ENCODE measurements around the gene GRHPR.
"Not testable (repeated sequence)": the region's sequence is repeated elsewhere in the genome, so short reads cannot be mapped to it uniquely, and the experiment has no call there.

The GRHPR gene

DNA sequence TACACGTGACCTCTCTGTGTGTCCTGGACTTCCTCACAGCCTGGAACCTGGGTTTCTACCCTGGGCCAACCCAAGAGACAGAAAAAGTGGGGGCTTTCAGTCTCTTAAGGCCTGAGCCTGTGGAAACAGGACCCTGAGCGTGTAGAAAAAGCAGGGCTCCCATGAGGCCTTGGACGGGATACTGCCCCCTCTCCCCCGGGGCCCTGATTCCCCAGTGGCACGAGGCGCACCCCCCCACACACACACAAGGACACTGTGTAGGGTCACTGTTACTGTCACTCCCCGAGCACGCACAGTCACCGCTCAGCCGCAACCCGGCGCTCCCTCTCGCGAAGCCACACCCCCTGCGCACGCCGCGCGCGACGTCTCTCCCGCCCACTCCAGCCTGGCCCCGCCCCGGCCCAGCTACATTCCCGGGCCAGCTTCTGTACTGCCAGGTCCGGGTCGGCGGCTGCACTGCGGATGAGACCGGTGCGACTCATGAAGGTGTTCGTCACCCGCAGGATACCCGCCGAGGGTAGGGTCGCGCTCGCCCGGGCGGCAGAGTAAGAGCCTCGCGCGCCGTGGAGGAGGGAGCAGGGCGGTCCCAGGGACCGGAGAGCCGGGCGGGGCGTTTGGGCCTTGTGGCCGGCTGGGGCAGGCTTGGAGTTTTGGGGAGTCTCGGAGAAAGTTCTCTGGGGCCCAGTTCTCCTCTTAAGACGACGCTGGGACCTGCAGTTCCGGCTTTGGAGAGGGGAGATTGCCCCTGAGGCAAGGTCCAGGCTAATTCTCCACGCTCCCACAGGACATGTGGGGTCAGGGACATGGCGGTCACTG, at the start of gene GRHPR:
Gene GRHPR, plus strand, starts transcription at position 408 of the 816 bp plus-strand sequence. Its CDS starts 55 bp downstream, at position 463.
- DNase-seq: peak; percentile 77

DNA sequence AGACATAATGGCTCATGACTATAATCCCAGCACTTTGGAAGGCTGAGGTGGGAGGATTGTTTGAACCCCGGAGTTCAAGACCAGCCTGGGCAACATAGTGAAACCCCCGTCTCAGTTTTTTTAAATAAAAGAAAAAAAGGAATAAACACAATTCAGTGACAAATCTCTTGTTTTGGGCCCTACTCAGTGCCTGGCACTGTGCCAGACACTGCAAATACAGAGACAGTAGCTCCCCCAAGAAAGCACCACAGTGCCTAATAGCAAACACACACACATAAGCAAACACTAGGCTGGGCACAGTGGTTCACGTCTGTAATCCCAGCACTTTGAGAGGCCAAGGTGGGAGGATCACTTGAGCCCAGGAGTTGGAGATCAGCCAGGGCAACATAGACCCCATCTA, 49.7 kb upstream of the GRHPR start:
- no peak for DNase-seq

DNA sequence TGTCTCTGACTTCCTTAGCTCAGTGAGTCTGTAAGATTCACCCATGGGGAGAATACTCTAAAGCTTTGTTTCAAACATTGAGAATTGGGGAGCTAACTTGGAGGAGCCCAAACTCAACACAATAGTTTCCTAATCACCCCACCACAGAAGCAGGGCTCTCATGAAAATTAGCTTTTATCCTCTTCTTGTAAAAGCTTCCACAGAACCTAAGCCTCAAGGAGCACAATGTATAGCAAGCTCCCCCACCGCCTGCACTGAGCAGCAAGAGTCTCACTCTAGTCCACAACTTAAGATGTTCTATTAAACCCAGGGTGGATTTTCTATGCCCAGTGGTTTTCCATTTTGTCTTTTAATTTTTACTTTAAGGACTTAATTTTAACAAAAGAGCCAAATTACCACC, 48.9 kb upstream of the GRHPR start:
- no peak for DNase-seq

DNA sequence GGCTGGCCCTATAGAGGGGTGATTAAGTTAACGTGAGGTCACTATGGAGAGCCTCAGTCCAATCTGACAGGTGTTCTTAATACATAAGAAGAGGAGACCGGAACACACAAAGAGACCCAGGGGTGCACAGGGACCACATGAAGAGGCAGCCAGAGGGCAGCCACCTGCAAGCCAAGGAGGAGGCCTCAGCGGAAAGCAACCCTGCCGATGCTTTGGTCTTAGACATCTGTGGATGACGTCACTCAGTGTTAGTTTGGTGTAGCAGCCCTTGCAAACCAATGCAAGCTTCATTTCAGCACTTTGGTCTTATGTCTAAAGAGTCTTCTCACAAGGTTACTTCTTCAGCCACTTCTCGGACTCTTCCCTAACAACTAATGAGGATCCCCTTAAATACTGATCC, 47.6 kb upstream of the GRHPR start:
- DNase-seq: no peak

DNA sequence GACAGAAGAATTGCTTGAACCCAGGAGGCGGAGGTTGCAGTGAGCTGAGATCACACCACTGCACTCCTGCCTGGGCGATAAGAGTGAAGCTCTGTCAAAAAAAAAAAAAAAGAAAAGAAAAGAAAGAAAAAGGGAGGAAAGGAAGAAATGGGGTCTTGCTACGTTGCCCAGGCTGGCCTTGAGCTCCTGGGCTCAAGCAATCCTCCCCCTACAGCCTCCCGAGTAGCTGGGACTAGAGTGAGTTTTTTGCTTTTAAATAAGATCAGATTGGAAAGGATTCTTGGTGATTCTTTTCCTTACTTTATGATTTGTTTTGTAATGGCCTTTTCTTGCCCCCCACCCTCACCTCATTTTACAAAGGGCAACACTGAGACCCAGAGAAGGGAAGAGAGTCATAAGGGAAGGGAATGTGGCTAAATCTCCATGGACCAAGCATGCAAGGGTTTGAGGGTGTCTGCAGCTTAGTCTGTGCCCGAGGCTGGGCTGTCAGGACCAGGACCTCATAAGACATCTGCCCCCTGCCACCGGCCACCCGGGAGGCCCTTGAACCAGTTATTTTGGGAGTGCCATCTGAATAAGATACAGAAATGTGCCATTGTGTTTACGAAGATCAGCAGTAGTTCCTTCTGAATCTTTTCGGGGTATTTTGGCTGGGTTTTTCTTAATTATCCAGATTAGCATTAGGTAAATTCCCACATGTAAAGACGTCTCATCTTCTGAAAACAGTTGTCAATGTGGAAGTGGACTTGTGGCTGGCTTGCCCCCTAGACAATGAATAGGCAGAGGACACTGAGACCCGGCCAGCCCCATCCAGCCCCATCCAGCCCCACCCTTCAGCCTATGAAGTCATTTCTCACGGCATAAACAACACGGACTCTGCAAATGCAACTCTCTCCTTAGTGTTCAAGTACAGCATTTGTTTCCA, 44.5 kb upstream of the GRHPR start:
- no peak for DNase-seq

DNA sequence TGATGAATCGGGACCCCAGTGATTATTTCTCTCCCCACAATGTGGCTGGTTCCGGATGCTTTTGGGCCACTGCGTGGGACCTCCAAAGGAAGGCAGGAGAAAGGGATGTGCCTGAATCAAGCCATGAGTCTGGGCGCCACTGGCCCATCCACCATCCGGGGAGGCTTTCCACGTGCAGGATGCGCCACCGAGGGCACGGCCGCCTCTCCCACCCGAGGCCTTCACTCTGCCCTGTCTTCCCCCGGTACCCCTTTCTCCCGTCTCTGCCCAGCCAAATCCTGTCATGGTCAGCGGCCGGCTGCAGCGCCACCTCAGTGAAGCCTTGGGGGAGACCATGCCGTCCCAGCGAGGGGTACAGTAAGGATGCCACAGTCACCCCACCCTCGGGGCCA, 43.9 kb upstream of the GRHPR start:
- no peak for DNase-seq

DNA sequence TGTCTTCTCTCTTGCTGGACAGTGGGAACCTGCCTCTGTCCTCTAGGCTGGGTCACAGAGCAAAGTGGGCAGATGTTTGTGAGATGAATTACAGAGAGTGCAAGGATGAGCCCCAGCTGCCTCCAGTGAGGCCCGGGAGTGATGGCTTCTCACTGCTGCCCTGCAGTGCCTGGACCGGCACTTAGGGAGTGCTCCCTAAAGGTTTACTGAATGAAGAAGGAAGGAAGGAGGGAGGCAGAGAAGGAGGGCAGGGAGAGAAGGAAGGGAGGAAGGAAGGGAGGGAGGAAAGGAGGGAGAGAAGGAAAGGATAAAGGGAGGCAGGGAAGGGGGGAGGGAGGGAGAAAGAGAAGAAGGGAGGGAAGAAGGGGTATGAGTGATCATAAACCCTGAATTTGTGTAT, 42.7 kb upstream of the GRHPR start:
- DNase-seq: no peak

DNA sequence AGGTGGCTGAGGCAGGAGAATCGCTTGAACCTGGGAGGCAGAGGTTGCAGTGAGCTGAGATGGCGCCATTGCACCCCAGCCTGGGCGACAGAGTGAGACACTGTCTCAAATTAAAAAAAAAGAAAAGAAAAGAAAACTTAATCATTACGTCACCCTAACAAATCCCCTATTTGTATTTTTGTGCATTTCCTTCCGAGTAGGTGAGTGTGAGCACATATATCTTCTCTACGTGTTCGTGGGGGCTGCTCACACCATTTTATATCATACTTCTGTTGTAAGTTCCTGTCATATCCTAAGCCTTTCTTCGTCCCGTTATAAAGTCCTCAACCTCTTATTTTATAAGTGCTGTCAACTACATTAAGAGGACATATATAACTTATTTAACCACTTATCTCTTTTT, 41.9 kb upstream of the GRHPR start:
- DNase-seq: no peak

DNA sequence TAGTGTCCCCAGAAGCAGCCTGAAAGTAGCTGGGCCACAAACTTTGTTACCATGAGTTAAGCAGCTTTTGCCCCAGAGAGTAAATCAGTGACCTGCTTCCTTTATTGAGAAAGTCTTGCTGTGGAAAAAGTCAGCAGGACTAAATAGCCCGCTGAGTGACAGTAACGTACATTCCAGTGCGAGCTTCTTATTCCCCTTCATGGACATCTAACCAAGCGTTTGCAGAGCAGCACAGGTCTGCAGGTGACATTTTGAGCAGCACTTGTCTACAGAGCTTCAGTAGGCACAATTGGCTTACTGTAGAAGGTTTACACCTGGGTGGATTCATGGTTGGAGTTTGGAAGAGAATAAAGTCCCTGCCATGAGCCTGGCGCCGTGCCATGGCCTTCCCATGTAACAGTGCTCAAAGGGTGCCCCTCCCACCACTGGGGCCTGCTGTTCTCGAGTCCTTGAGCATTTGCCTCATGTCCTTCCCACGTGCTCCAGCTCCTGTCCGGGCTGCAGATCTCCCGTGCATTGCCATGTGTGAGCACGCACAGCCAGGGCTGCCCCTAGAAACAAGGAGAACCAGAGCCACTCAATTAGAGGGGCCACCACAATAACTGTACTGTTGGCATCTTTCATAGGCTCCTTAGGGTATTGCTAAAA, 41.3 kb upstream of the GRHPR start:
- DNase-seq: no peak

DNA sequence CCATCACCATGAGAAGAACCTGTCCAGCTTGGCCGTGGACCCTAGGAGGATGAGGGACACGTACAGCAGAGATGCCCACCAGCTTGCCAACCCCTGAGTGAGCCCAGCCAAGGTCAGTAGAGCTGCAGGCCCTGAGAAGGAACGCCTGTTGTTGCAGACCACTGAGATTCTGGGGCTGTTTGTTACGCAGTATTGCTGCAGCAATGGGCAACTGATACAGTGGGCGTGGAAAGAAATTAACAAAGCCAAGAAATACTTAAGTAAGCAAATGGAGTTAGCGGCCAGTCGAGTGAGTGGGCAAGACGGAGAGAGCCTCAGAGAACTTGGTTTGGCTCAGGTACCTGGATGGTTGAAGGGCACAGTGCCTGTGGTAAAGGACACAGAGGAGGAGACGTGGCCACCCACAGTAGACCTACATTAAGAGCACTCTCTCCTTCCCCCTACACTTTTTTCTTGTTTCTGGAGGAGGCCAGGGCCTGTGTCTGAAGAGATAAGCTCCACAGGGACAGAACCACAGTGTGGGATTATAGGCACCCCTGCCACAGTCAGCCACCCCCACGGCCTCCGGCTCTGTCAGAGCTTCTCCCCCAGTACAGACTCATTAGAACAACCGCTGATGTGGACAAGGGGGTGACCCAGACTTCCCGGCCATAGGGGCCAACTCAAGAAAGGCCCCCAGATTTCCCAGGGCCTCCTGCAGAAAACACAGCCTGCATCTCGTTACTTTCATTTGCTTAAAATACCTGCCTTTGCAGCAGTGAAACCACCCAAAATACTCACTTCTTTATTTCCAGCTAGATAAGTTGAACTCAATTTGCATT, 40.1 kb upstream of the GRHPR start:
- no peak for DNase-seq

DNA sequence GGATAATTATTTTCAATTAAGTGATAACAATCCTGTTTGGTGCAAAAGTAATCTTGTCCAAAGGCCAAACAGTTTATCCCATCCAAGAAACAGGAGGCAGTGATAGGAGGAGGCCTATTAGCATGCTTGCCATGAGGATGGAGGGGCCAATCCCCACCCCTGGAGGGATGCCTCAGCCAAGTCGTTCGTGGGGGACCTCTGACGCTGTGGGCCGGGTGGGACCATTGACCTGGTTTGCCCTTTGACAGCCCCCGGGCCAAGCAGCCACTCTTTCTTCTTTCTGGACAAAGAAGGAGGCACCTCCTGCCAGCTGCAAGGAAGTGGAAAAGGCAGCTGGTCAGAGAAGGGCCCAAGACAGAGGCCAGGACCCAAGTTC, 39.5 kb upstream of the GRHPR start:
- DNase-seq: no peak

DNA sequence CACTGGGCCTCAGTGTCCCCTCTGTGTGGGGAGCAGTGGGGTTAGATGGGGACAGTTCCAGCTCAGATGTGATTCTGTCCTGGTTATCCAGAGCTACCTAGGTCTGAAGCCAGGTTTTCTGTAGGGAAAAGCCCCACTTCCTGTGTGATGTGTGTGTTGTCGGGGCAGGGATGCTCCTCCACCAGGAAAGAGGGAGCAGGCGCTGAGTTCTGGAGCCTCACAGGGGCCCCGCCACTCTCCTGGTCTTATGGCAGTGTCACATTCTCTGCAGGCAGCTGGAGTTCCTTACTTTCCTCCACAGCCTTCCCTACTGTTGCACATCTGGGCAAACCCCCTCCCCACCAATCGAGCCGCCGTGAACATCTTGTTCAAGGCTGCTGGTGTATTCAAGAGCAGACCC, 39.1 kb upstream of the GRHPR start:
- no peak for DNase-seq

DNA sequence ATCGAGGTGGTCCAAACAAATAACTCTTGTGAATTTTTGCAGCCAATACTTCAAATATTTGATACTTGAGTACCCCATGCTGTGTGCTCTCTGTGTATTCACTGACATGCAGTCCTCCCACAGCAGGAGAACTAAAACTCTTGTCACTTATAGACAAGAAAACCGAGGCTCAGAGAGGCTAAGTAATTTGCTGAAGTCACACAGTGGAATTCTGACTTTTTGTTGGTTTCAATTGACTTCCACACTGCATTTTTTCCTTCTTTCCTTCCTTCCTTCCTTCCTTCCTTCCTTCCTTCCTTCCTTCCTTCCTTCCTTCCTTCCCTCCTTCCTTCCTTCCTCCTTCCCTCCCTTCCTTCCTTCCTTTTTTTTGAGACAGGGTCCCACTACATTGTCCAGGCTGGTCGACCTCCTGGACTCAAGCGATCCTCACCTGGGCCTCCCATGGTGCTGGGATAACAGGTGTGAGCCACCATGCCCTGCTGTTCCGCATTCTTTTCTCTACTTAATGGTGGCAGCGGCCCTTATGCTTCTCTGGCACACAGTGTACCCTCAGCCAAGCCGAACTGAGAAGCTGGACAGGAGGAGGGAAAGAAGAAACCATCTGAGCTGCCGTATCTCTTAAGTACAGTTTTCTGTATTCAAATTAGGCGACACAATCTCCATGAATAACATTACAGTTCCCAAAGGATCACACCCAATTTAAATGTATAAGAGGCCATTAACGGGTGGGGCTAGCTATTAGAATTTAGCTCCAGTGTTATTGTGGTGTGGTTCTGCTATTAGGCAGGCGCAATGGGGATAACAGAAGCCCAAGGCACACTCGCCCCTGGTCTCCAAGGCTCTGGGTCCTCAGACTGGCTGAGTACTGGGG, 38.4 kb upstream of the GRHPR start:
- peak; percentile 69 for DNase-seq

DNA sequence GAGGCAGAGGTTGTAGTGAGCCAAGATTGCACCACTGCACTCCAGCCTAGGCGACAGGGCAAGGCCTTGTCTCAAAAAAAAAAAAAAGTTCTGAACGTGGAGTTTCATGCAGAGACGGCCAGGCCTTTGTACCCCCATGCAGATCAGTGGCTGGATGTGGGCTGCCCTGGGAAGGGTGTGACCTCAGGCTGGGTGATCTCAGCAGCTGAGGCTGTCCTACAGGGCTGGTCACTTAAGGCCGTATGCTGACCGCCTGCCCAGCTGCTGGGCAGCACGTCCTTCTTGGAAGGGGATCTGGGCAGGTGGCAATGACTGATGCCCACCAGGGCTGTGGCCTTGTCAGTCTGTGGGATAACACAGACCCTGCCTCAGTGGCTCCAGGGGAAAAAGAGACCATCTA, 37.2 kb upstream of the GRHPR start:
- no peak for DNase-seq

DNA sequence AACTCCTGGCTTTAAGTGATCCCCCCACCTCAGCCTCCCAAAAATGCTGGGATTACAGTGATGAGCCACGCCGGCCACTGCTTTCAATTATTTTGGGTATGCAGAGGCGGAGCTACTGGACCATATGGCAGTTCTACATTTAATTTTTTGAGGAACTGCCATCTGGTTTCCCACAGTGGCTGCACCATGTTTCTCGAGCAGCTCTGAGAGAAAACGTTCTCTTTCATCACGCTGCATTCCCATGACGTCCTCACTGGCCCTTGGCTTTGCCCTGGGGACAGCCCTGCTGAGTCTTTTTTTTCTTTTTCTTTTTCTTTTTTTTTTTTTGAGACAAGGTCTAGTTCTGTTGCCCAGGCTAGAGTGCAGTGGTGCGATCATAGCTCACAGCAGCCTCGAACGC, 35.5 kb upstream of the GRHPR start:
- no peak for DNase-seq

DNA sequence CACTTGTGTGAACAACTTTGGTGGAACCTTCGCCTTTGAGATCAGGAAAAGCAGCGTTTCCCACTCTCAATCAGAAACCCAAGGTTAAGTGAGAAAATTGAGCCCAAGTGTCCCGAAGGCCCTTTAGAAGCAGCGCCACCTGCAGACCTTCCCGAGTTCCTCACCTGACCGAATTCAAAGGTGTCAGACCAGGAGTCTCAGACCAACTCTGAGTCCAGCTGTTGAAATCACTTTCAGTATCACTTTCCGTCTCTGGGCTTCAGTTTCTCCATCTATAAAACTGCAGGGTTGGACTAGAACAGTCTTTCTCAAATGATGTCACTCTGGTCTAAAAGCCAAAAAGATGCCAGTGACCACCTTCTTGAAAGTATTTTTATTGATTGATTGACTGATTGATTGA, 31.7 kb upstream of the GRHPR start:
- no peak for DNase-seq

DNA sequence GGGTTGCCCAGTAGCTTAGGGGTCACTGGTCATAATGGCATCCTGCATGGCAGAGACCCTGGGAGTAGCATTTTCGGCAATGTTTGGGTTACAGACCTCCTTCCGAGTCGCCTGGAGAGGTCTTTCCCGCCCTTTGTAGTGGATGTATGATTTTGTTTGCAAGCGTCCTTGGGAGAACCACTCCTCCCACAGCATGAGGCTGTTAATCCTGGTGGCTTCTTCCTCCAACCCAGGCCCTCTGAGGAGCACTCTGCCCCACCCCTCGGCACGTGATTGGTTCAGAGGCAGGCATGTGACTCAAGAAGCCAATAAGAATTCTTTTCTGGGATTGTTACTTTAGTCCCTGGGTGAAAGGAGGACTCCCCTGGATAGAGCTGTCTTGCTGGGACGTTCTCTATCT, 30.2 kb upstream of the GRHPR start:
- DNase-seq: no peak

DNA sequence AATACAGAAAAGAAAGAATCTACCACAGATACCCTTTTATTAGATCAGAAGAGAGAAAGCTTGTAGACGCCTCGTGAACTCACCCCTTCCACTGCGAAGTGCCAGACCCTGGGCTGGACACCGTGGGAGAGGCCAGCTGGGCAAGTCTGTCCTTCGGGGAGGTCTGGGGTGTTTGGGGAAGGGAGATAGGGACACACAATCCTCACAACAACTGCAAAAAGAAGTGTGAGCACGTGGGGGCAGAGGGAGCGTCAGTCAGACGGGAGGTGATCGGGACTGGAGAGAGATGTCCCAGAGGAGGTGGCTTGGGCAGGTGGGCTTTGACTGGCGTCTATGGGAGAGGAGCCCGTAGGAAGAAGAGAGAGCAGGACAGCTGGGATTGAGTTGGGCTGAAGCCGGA, 27.3 kb upstream of the GRHPR start:
- DNase-seq: no peak

DNA sequence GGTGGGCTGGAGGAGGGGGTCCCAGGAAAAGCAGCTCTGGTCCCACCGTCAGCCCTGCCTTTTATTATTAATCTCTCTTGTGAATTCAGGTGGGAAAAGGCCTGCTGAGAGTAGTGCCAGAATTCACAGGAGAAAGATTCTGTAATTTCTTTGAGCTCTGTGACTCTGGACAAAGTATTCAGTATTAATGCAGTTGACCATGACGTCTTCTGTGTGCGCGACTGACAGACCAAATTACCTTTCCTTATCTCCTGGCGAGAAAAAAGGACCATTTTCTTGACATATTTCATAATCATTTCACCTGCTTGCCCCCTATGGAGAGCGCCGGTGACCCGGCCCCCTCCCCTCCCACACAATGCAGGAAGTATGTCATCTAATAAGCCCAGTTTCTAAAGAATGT, 26.8 kb upstream of the GRHPR start:
- DNase-seq: no peak

DNA sequence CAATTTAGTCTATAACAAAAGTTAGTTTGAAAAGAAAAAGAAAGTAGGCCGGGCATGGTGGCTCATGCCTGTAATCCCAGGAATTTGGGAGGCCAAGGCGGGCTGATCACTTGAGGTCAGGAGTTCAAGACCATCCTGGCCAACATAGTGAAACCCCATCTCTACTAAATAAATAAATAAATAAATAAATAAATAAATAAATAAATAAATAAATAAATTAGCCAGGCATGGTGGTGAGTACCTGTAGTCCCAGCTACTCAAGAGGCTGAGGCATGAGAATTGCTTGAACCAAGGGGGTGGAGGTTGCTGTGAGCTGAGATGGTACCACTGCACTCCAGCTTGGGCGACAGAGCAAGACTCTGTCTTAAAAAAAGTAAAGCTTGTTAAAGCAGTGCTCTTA, 24.5 kb upstream of the GRHPR start:
- not testable (repeated sequence) for DNase-seq

DNA sequence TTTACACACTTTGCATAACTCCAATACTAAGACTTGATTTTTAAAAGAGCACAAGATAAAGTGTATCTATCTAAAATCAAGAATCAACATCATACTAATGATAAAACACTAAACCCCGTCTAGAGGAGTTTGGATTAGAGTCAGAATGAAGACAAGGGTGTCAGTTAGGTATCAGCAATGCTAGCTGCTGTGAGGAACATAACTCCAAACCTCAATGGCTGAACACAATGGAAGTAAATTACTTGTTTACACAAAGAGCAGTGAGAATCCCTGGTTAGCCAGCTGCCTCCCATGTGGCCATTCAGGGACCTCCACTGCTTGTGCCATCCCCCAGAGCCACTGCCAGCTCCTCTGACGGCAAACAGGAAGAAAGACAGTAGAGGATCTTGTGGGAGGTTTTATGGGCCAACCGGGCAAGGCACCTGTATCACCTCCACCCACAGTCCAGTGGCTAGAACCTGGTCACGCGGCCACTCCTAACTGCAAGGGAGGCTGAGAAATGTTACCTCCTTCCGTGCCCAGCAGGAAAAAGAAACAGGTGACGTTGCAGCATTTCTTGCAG, 24.0 kb upstream of the GRHPR start:
- no peak for DNase-seq
